ENCODE data around the gene PANK2. TPM values are rescaled to one million over a fixed set of nuclear protein-coding genes. Genes with fewer than 3 reads are reported as not detected.

PANK2 gene
- total RNA-seq, 2 experiments from 2014 or later = 49.0 to 51.1 TPM

DNA sequence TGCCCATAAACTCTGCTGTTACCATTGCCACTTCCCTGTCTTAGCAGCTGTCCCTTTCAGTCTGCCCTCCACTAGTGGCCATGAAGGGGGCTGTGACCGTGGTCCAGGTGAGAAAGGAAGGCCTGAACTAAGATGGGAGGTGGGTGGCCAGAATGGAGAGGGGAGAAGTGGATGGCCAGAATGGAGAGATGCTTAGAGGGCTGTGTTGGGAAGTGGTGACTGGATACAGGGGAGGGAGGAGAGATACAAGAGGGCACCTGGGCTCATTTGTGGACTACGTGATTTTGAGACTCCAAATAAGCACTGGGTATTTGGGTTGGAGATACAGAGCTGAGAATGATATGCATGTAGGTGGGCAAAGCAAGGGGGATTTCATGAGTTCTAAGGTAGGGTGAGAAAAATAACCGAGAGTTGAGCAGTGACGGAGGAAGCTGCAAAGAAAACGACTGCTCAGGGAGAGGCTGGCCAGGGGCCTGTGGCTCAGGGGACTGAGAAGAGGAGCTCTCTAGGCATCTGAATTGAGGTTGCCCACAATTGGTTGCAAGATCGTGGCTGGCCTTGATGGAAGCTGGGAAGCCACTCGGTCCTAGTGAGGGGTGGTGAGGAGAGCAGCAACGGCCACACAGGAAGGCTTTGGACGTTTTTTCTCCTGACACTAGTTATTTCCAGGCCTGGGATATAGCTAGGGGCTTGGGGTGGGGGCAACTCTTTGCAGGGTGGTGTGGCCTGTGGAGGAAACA, 36.9 kb downstream of the PANK2 start:
- Mint-ChIP-seq H3K4me1 (ENCODE audit: low read depth) (peaks cover 60% of the 10 kb centered on the region), H3K27me3 (no peaks in the 10 kb centered on the region), H3K36me3 (ENCODE audit: low read depth) (peaks cover 52% of the 10 kb centered on the region), H3K9me3 (no peaks in the 10 kb centered on the region), H3K27ac (peak overlapping the region; percentile 61), H3K4me3 (no peak overlapping the region)
- CTCF ChIA-PET = no interaction called here
- ATAC-seq (ENCODE audit: poor library complexity) (no peak), DNase-seq (no peak)
- peaks cover 41% of the 10 kb centered on the region for H3K36me3 ChIP-seq (ENCODE audit: insufficient read depth, low read length)
- intact Hi-C loops (cut with DNase I, micrococcal nuclease) = no loop called here
- H3K27me3 ChIP-seq (ENCODE audit: control insufficient read depth in 1 of 2, insufficient read depth in 2 of 2, low read length in 2 of 2) = no peaks in the 10 kb centered on the region
- POLR2A ChIA-PET = interaction anchor here (1.1 kb wide), 1 partner anchor 156 kb away, joined by 3 read pairs; no protein-coding TSS in a partner anchor
- H3K27ac ChIP-seq (ENCODE audit: low read depth in 1 of 2, low read length in 2 of 2) = peak overlapping the region in 1 of 2 donors; percentile 10
- TF ChIP-seq CTCF (IDR thresholded peaks at IDR 0.05) = no peak
- H3K9me3 ChIP-seq (ENCODE audit: control insufficient read depth in 1 of 2, insufficient read depth in 1 of 2, low read length in 2 of 2) = no peaks in the 10 kb centered on the region
- no peak overlapping the region for H3K4me3 ChIP-seq (ENCODE audit: low read length)
- peaks cover 20% of the 10 kb centered on the region for H3K4me1 ChIP-seq (ENCODE audit: insufficient read depth, low read length)

DNA sequence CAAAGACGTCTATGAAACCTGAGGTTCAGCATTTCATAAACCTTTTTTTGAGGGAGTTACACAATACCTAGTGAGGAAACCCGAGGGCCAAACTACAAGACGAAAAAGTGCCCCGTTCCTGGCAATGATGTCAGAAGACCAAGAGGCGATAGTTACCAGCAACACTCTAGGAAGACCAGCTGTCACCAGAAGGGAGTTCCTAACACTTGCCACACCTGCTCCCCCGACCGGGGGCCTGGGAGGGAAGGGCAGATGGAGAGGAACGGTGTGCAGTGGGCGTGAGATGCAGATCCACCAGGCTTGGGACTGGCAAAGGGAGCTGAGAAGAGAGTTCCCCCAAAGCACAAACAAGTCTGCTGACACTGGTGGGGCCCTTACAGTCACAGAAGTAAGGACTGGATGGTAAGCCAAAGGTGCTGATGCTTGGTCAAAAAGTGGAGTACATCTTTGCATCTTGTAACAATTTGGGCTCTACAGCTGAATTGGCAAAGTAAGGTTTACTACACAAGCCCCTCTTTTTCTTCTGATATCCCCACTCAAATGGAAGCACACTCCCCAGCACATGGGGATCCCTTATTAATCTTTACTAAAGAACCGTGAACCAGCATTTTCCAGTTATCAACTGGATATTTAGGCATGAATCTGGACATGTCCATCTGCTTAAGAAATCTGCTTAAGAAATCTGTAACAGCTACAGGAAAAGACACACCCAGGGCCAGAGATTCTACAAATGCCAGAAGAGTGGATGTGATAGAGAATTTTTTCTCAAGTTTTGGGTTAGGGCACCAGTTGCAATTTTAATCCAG, 38.5 kb downstream of the PANK2 start:
- Mint-ChIP-seq H3K9me3 (no peaks in the 10 kb centered on the region), H3K27me3 (no peaks in the 10 kb centered on the region), H3K36me3 (ENCODE audit: low read depth) (peaks cover 36% of the 10 kb centered on the region), H3K4me3 (no peak overlapping the region), H3K27ac (peak overlapping the region; percentile 61), H3K4me1 (ENCODE audit: low read depth) (peaks cover 63% of the 10 kb centered on the region)
- DNase-seq (peak in 2 of 14 experiments; percentile 32 to 34), ATAC-seq (ENCODE audit: poor library complexity) (no peak)
- Histone ChIP-seq H3K27ac (ENCODE audit: low read depth in 1 of 2, low read length in 2 of 2) (peak overlapping the region in 1 of 2 donors; percentile 17), H3K4me1 (ENCODE audit: insufficient read depth, low read length) (peaks cover 23% of the 10 kb centered on the region), H3K4me3 (ENCODE audit: low read length) (no peak overlapping the region), H3K9me3 (ENCODE audit: control insufficient read depth in 1 of 2, insufficient read depth in 1 of 2, low read length in 2 of 2) (no peaks in the 10 kb centered on the region), H3K27me3 (ENCODE audit: control insufficient read depth in 1 of 2, insufficient read depth in 2 of 2, low read length in 2 of 2) (no peaks in the 10 kb centered on the region), H3K36me3 (ENCODE audit: insufficient read depth, low read length) (peaks cover 25% of the 10 kb centered on the region)
- no peak for TF ChIP-seq CTCF (IDR thresholded peaks at IDR 0.05)
- POLR2A ChIA-PET = interaction anchor here (0.7 kb wide), 1 partner anchor 90 kb away, joined by 3 read pairs; no protein-coding TSS in a partner anchor
- CTCF ChIA-PET = interaction anchor here (0.7 to 1.0 kb wide), 2 partner anchors 34 to 82 kb away, joined by 3 to 5 read pairs; no protein-coding TSS in a partner anchor
- intact Hi-C loops (cut with DNase I, micrococcal nuclease) = loop anchor here in 1 of 2 experiments (2.0 kb wide), 1 partner anchor 37 kb away; no protein-coding TSS in a partner anchor

GRCh38 chr20:3929713-3930060, 40.5 kb downstream of the PANK2 start:
- ATAC-seq (ENCODE audit: poor library complexity) (no peak), DNase-seq (no peak)
- H3K4me3 ChIP-seq (ENCODE audit: low read length) = no peak overlapping the region
- no peak overlapping the region for H3K27ac ChIP-seq (ENCODE audit: low read depth in 1 of 2, low read length in 2 of 2)
- no peaks in the 10 kb centered on the region for H3K9me3 ChIP-seq (ENCODE audit: control insufficient read depth in 1 of 2, insufficient read depth in 1 of 2, low read length in 2 of 2)
- H3K4me1 ChIP-seq (ENCODE audit: insufficient read depth, low read length) = peaks cover 25% of the 10 kb centered on the region
- intact Hi-C loops (cut with DNase I, micrococcal nuclease) = loop anchor here in 1 of 2 experiments (2.0 kb wide), 1 partner anchor 39 kb away; no protein-coding TSS in a partner anchor
- POLR2A ChIA-PET = interaction anchor here (1.0 to 1.5 kb wide), 3 partner anchors 9 to 21 kb away, joined by 3 to 7 read pairs (median 4); no protein-coding TSS in a partner anchor
- peaks cover 5% of the 10 kb centered on the region for H3K36me3 ChIP-seq (ENCODE audit: insufficient read depth, low read length)
- H3K4me3 Mint-ChIP-seq = no peak overlapping the region
- no peaks in the 10 kb centered on the region for H3K27me3 Mint-ChIP-seq
- peaks cover 28% of the 10 kb centered on the region for H3K36me3 Mint-ChIP-seq (ENCODE audit: low read depth)
- peak overlapping the region; percentile 88 for H3K27ac Mint-ChIP-seq
- CTCF ChIA-PET = interaction anchor here (1.0 to 1.1 kb wide), 2 partner anchors 13 to 22 kb away, joined by 3 read pairs; no protein-coding TSS in a partner anchor
- no peaks in the 10 kb centered on the region for H3K27me3 ChIP-seq (ENCODE audit: control insufficient read depth in 1 of 2, insufficient read depth in 2 of 2, low read length in 2 of 2)
- peaks cover 70% of the 10 kb centered on the region for H3K4me1 Mint-ChIP-seq (ENCODE audit: low read depth)
- H3K9me3 Mint-ChIP-seq = no peaks in the 10 kb centered on the region
- TF ChIP-seq CTCF (IDR thresholded peaks at IDR 0.05) = no peak
